Activated T-helper 1 cell treated with anti-CD3 and anti-CD28 coated beads, Interleukin-12 subunit alpha, Interleukin-12 subunit beta, Interleukin-2, Interleukin-4 antibody, amounts not matched to agents 30 ng/mL and 10 ng/mL and 1 ng/mL, durations not matched to agents 14 hours and 24 hours and 36 hours (primary cell): ENCODE results near the gene ARID2. TPM values are rescaled to one million over a fixed set of nuclear protein-coding genes. Genes with fewer than 3 reads are reported as not detected.
A peak's percentile ranks its signal among the peaks of the same experiment; 100 is the strongest.

ENCODE experiments used
- DNase-seq: peaks from one replicate; pipeline ENCODE4 v3.0.0; 2021; ENCODE audit warnings: low spot score
- H3K27ac Mint-ChIP-seq: one replicate; pipeline ENCODE4 v1.8.0; 2021; ENCODE audit warnings: mild to moderate bottlenecking, mixed read lengths
- H3K27me3 Mint-ChIP-seq: one replicate; pipeline ENCODE4 v1.8.0; 2022; ENCODE audit warnings: mild to moderate bottlenecking, moderate library complexity, mixed read lengths; ENCODE audit not compliant: insufficient read depth
- H3K36me3 Mint-ChIP-seq: one replicate; pipeline ENCODE4 v1.8.0; 2021; ENCODE audit warnings: low read depth, mixed read lengths
- H3K4me1 Mint-ChIP-seq: one replicate; pipeline ENCODE4 v1.8.0; 2021; ENCODE audit warnings: low read depth, mixed read lengths
- H3K4me3 Mint-ChIP-seq: one replicate; pipeline ENCODE4 v1.8.0; 2021; ENCODE audit warnings: mild to moderate bottlenecking, moderate library complexity, mixed read lengths
- H3K9me3 Mint-ChIP-seq: one replicate; pipeline ENCODE4 v1.8.0; 2021; ENCODE audit warnings: mixed read lengths
- intact Hi-C: fragments of 100-400 bp; cut with micrococcal nuclease; formaldehyde crosslinking; loops from one replicate; pipeline ENCODE4 v1.15.1; 2024
- total RNA-seq: library from RNA; stranded (reverse); gene quantifications from 2 replicates; pipeline ENCODE4 v1.2.3, GENCODE V29; 2022

Gene ARID2
- total RNA-seq, 1 donor from 2014 or later: 43.2 TPM

- no peak overlapping the region for H3K4me3 Mint-ChIP-seq
- H3K9me3 Mint-ChIP-seq: no peaks in the 10 kb centered on the region
- no peak for DNase-seq
- H3K27ac Mint-ChIP-seq: no peak overlapping the region
- H3K36me3 Mint-ChIP-seq: peaks cover 43% of the 10 kb centered on the region
- no peaks in the 10 kb centered on the region for H3K4me1 Mint-ChIP-seq
- H3K27me3 Mint-ChIP-seq: no peaks in the 10 kb centered on the region
- intact Hi-C loops: no loop called here
These were observed 120.8 kb downstream of the ARID2 start for GRCh38 chr12:45850302-45850701.

- Mint-ChIP-seq H3K4me1 (no peaks in the 10 kb centered on the region), H3K27ac (no peak overlapping the region), H3K4me3 (no peak overlapping the region), H3K9me3 (no peaks in the 10 kb centered on the region), H3K36me3 (peaks cover 40% of the 10 kb centered on the region), H3K27me3 (no peaks in the 10 kb centered on the region)
- intact Hi-C loops: no loop called here
- no peak for DNase-seq
These were observed 123.0 kb downstream of the ARID2 start for GRCh38 chr12:45852508-45852907.

- H3K36me3 Mint-ChIP-seq: peaks cover 41% of the 10 kb centered on the region
- no peaks in the 10 kb centered on the region for H3K9me3 Mint-ChIP-seq
- no peaks in the 10 kb centered on the region for H3K4me1 Mint-ChIP-seq
- intact Hi-C loops: no loop called here
- no peak overlapping the region for H3K27ac Mint-ChIP-seq
- no peak for DNase-seq
- no peaks in the 10 kb centered on the region for H3K27me3 Mint-ChIP-seq
- H3K4me3 Mint-ChIP-seq: no peak overlapping the region
These were observed 124.0 kb downstream of the ARID2 start for GRCh38 chr12:45853550-45853949.

GRCh38 chr12:45863332-45863731 is 133.8 kb downstream of the ARID2 start:
- no peaks in the 10 kb centered on the region for H3K4me1 Mint-ChIP-seq
- intact Hi-C loops: no loop called here
- H3K4me3 Mint-ChIP-seq: no peak overlapping the region
- H3K27ac Mint-ChIP-seq: no peak overlapping the region
- DNase-seq: no peak
- peaks cover 37% of the 10 kb centered on the region for H3K36me3 Mint-ChIP-seq
- no peaks in the 10 kb centered on the region for H3K9me3 Mint-ChIP-seq
- H3K27me3 Mint-ChIP-seq: no peaks in the 10 kb centered on the region

GRCh38 chr12:45866299-45866698 is 136.8 kb downstream of the ARID2 start:
- Mint-ChIP-seq H3K36me3 (peaks cover 30% of the 10 kb centered on the region), H3K9me3 (no peaks in the 10 kb centered on the region), H3K27me3 (no peaks in the 10 kb centered on the region), H3K4me3 (no peak overlapping the region), H3K4me1 (peaks cover 4% of the 10 kb centered on the region), H3K27ac (no peak overlapping the region)
- no peak for DNase-seq
- intact Hi-C loops: no loop called here

- H3K4me1 Mint-ChIP-seq: peaks cover 37% of the 10 kb centered on the region
- H3K27ac Mint-ChIP-seq: no peak overlapping the region
- H3K4me3 Mint-ChIP-seq: no peak overlapping the region
- peaks cover 40% of the 10 kb centered on the region for H3K36me3 Mint-ChIP-seq
- no peak for DNase-seq
- intact Hi-C loops: no loop called here
- H3K27me3 Mint-ChIP-seq: no peaks in the 10 kb centered on the region
- peaks cover 6% of the 10 kb centered on the region for H3K9me3 Mint-ChIP-seq
These were observed 142.9 kb downstream of the ARID2 start for GRCh38 chr12:45872446-45872845.

GRCh38 chr12:45877069-45877468 is 147.6 kb downstream of the ARID2 start:
- Mint-ChIP-seq H3K9me3 (peaks cover 15% of the 10 kb centered on the region), H3K4me1 (peaks cover 69% of the 10 kb centered on the region), H3K27me3 (no peaks in the 10 kb centered on the region), H3K4me3 (no peak overlapping the region), H3K36me3 (peaks cover 55% of the 10 kb centered on the region), H3K27ac (no peak overlapping the region)
- DNase-seq: no peak
- intact Hi-C loops: no loop called here

- peak; percentile 16 for DNase-seq
- H3K36me3 Mint-ChIP-seq: peaks cover 60% of the 10 kb centered on the region
- peak overlapping the region; percentile 46 for H3K4me3 Mint-ChIP-seq
- peaks cover 66% of the 10 kb centered on the region for H3K4me1 Mint-ChIP-seq
- intact Hi-C loops: loop anchor here (2.0 kb wide), 1 partner anchor 14 kb away; no protein-coding TSS in a partner anchor
- peak overlapping the region; percentile 82 for H3K27ac Mint-ChIP-seq
- H3K27me3 Mint-ChIP-seq: no peaks in the 10 kb centered on the region
- peaks cover 20% of the 10 kb centered on the region for H3K9me3 Mint-ChIP-seq
These were observed 149.2 kb downstream of the ARID2 start for GRCh38 chr12:45878630-45879255.

GRCh38 chr12:45879363-45879895 is 149.9 kb downstream of the ARID2 start:
- intact Hi-C loops: loop anchor here (2.0 kb wide), 1 partner anchor 13 kb away; no protein-coding TSS in a partner anchor
- Mint-ChIP-seq H3K4me1 (peaks cover 64% of the 10 kb centered on the region), H3K4me3 (peak overlapping the region; percentile 46), H3K27me3 (no peaks in the 10 kb centered on the region), H3K27ac (peak overlapping the region; percentile 82), H3K36me3 (peaks cover 60% of the 10 kb centered on the region), H3K9me3 (peaks cover 20% of the 10 kb centered on the region)
- no peak for DNase-seq

- H3K9me3 Mint-ChIP-seq: peaks cover 25% of the 10 kb centered on the region
- H3K36me3 Mint-ChIP-seq: peaks cover 62% of the 10 kb centered on the region
- no peak for DNase-seq
- no peak overlapping the region for H3K27ac Mint-ChIP-seq
- intact Hi-C loops: no loop called here
- H3K27me3 Mint-ChIP-seq: no peaks in the 10 kb centered on the region
- H3K4me1 Mint-ChIP-seq: peaks cover 58% of the 10 kb centered on the region
- no peak overlapping the region for H3K4me3 Mint-ChIP-seq
These were observed 151.0 kb downstream of the ARID2 start for GRCh38 chr12:45880533-45880932.

- Mint-ChIP-seq H3K4me3 (no peak overlapping the region), H3K27ac (no peak overlapping the region), H3K9me3 (peaks cover 34% of the 10 kb centered on the region), H3K4me1 (peaks cover 36% of the 10 kb centered on the region), H3K36me3 (peaks cover 61% of the 10 kb centered on the region), H3K27me3 (no peaks in the 10 kb centered on the region)
- intact Hi-C loops: no loop called here
- DNase-seq: no peak
These were observed 153.7 kb downstream of the ARID2 start for GRCh38 chr12:45883187-45883586.

GRCh38 chr12:45886685-45887084 is 157.2 kb downstream of the ARID2 start:
- H3K4me1 Mint-ChIP-seq: peaks cover 12% of the 10 kb centered on the region
- intact Hi-C loops: no loop called here
- H3K27ac Mint-ChIP-seq: no peak overlapping the region
- DNase-seq: no peak
- peaks cover 29% of the 10 kb centered on the region for H3K9me3 Mint-ChIP-seq
- H3K4me3 Mint-ChIP-seq: no peak overlapping the region
- H3K27me3 Mint-ChIP-seq: no peaks in the 10 kb centered on the region
- peaks cover 54% of the 10 kb centered on the region for H3K36me3 Mint-ChIP-seq

- no peak overlapping the region for H3K4me3 Mint-ChIP-seq
- DNase-seq: no peak
- H3K9me3 Mint-ChIP-seq: peaks cover 20% of the 10 kb centered on the region
- intact Hi-C loops: no loop called here
- peak overlapping the region; percentile 15 for H3K27ac Mint-ChIP-seq
- H3K36me3 Mint-ChIP-seq: peaks cover 49% of the 10 kb centered on the region
- no peaks in the 10 kb centered on the region for H3K27me3 Mint-ChIP-seq
- H3K4me1 Mint-ChIP-seq: peaks cover 16% of the 10 kb centered on the region
These were observed 158.0 kb downstream of the ARID2 start for GRCh38 chr12:45887544-45887943.
